Germinal center (tissue), 1 donor: ENCODE measurements around the gene PROX2.

ENCODE experiments used
- DNase-seq: peaks from one replicate; pipeline ENCODE4 v3.0.0; 2012; ENCODE audit warnings: mixed read lengths, low spot score

The PROX2 gene

GRCh38 chr14:74843653-74844052, 32.3 kb downstream of the PROX2 start:
- no peak for DNase-seq

GRCh38 chr14:74841230-74842207, 34.4 kb downstream of the PROX2 start:
- DNase-seq = peak; percentile 16

DNA sequence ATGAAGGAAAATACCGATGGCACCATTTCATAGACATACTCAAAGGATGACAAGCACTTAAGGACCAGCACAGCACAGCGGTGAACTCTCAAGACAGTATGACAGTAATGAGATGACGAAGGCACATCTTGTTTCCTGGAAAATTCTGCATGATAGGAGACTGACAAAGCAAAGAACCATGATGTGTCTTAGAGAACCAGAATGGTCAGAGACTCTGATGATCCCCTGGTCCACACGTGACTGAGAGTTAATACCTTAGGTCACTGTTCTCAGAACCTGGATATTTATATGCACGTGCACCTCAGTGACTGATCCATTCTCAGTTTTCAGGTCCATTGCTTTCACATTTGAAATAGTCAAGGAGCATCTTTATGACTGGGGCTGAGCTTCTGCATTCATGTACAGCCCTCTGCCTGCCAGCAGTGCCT, 35.3 kb downstream of the PROX2 start:
- no peak for DNase-seq

- DNase-seq = no peak
Measured at GRCh38 chr14:74838166-74838565, 37.8 kb downstream of the PROX2 start.

DNA sequence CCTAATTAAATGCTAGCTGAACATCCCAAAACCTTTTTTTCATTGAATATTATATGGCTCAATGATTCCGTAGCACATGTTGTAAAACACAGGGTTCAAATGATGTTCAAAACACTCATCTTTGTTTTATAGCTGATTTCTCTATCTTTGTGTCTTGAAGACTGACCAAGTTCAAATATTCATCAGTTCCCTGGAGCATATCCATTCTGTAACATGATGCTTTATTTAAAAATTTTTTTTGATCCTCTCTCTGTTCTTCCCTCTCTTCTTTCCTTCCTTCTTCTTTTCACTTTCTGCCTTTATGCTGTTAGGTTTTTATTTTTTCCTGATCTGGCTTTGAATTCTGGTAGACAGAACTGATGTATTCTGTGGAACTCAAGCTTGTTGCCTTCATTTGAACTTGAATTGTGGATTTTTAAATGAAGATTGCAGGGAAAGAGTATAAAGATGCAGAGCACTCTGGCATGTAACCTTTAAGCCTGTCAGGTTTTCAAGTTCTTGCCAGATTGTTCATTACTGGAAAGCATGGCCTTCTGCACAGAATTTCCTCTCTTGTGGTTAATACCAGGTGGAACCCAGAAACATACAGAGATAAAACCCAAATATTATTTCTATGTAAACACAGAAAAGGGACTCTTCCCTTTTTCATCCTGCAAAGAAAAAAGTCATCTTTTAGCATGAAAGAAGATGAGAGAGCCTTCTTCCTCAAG, 39.5 kb downstream of the PROX2 start:
- no peak for DNase-seq

- no peak for DNase-seq
Measured at GRCh38 chr14:74835645-74836250, 40.2 kb downstream of the PROX2 start.

GRCh38 chr14:74834692-74835392, 41.1 kb downstream of the PROX2 start:
- no peak for DNase-seq

DNA sequence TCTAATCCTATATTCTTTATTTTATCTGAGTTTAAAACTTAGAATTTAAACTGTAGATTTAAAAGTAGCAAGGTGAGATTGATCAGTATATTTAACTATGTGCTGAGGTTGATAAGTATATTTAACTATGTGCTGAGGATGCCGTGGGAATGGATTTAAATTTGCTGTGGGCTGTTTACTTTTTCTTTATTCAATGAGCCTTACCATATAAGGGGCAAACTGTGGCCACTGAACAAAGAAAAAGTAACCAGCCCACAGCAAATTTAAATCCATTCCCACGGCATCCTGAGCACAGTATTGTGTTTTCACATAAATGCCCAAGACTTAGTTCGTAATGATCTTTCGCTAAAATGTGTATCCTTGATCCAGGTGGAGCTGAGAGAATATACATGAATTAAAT, 43.1 kb downstream of the PROX2 start:
- DNase-seq = no peak

DNA sequence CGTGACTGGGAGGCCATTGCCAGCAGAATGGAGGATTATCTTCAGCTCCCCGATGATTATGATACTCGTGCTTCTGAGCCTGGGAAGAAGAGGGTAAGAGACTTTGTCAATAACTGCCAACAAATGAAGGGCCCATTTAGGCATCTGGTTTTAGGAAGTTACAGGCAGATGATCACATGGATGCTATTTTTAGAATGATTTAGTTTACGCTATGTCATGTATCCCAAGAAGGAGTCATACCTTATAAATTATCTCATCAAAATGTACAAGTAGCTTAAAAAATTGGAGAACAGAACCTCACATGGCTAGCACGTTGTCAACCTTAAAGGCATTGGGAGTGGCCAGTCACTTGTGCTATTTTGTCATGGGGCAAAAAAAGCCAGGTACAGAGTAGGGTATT, 46.7 kb downstream of the PROX2 start:
- DNase-seq = no peak

DNA sequence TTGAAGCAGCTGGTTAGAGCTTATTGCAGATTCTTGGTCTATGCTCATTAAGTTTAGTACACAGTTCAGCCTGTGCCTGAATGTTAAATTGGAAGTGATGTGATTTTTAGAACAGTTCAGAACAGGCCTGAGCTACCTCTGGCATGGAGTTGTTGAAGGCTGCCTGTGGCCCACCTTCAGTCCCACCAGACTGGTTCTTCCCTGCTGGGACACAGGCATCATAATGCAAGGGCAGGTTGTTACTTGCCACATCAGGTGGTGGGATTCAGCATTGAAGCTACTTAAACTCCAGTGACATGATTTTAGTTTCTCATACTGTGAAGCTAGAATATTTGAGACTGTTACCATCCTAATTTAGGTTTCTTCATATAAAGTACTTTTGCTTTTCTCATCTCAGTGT, 49.4 kb downstream of the PROX2 start:
- DNase-seq = no peak
